Keratinocyte (primary cell): ENCODE measurements around the gene NUP155. TPM values are rescaled to one million over a fixed set of nuclear protein-coding genes. Genes with fewer than 3 reads are reported as not detected.

ENCODE experiments used
- DNase-seq: peaks from one replicate; pipeline ENCODE4 v3.0.0-alpha.2; 2011; ENCODE audit warnings: low read depth, missing footprints, low spot score
- FAIRE-seq: peaks from 2 replicates; lab custom pipeline; 2011; peaks lifted over from hg19 to GRCh38; lab: Jason Lieb, UNC
- H2AFZ ChIP-seq: 2 replicates; pipeline ENCODE4 v1.6.0; 2012; ENCODE audit warnings: low read length, control low read depth, inconsistent platforms; ENCODE audit not compliant: control insufficient read depth
- H3K27ac ChIP-seq: 2 replicates; pipeline ENCODE4 v1.5.1; 2011; ENCODE audit warnings: low read length; ENCODE audit not compliant: control insufficient read depth, insufficient read depth
- H3K27me3 ChIP-seq: 3 replicates; pipeline ENCODE4 v1.6.0; 2011; ENCODE audit warnings: low read length; ENCODE audit not compliant: control insufficient read depth, insufficient read depth; ENCODE audit errors: extremely low read depth
- H3K36me3 ChIP-seq, 2 experiments: 2 replicates in 1 of 2; 3 replicates in 1 of 2; pipeline ENCODE4 v1.5.1; 2011; ENCODE audit warnings: low read length in 2 of 2, mild to moderate bottlenecking in 1 of 2; ENCODE audit not compliant: control insufficient read depth in 2 of 2, insufficient read depth in 2 of 2; ENCODE audit errors: extremely low read depth in 1 of 2
- H3K4me1 ChIP-seq: 3 replicates; pipeline ENCODE4 v1.5.1; 2011; ENCODE audit warnings: low read length; ENCODE audit not compliant: control insufficient read depth, insufficient read depth; ENCODE audit errors: extremely low read depth
- H3K4me2 ChIP-seq: 3 replicates; pipeline ENCODE4 v1.6.0; 2011; ENCODE audit warnings: low read depth, low read length; ENCODE audit not compliant: control insufficient read depth, insufficient read depth; ENCODE audit errors: extremely low read depth
- H3K4me3 ChIP-seq, 3 experiments: fragments of 200-600 bp in 1 of 3; sonication (generic) in 1 of 3; 2 replicates in 2 of 3; 3 replicates in 1 of 3; pipeline ENCODE4 v1.5.1; 2011 to 2016; ENCODE audit warnings: low read length in 3 of 3, mild to moderate bottlenecking in 3 of 3, control low read depth in 2 of 3, inconsistent platforms in 1 of 3, low read depth in 1 of 3, mixed read lengths in 1 of 3, mixed run types in 1 of 3, moderate library complexity in 1 of 3; ENCODE audit not compliant: control insufficient read depth in 2 of 3, insufficient read depth in 2 of 3; ENCODE audit errors: extremely low read depth in 1 of 3
- H3K79me2 ChIP-seq: 2 replicates; pipeline ENCODE4 v1.6.0; 2012; ENCODE audit warnings: low read length; ENCODE audit not compliant: control insufficient read depth, insufficient read depth
- H3K9ac ChIP-seq: 3 replicates; pipeline ENCODE4 v1.6.0; 2011; ENCODE audit warnings: low read length; ENCODE audit not compliant: control insufficient read depth, insufficient read depth; ENCODE audit errors: extremely low read depth
- H3K9me1 ChIP-seq: 3 replicates; pipeline ENCODE4 v1.6.0; 2011; ENCODE audit warnings: low read length; ENCODE audit not compliant: control insufficient read depth, insufficient read depth; ENCODE audit errors: extremely low read depth
- H3K9me3 ChIP-seq: 2 replicates; pipeline ENCODE4 v1.5.1; 2012; ENCODE audit warnings: low read depth, low read length; ENCODE audit not compliant: control insufficient read depth
- H4K20me1 ChIP-seq: 3 replicates; pipeline ENCODE4 v1.6.0; 2011; ENCODE audit warnings: low read length; ENCODE audit not compliant: control insufficient read depth, insufficient read depth; ENCODE audit errors: extremely low read depth
- EZH2 ChIP-seq: IDR thresholded peaks from one replicate; pipeline ENCODE4 v1.6.1; 2012; ENCODE audit warnings: inconsistent platforms, mild to moderate bottlenecking, low read length, moderate library complexity
- dilution Hi-C: fragments of 300-500 bp; cut with MboI; formaldehyde crosslinking; loops from one replicate; pipeline ENCODE4 v1.7.0; 2020; ENCODE audit warnings: low sequenced_read_pairs; ENCODE audit not compliant: extremely low pct_ligation_motif_present
- polyA plus RNA-seq, 5 experiments: library from polyadenylated mRNA; depleted of rRNA in 3 of 5; stranded (reverse) in 3 of 5; stranded (forward) in 1 of 5; unstranded in 1 of 5; fragments of >200 nt; gene quantifications; 1 replicate in 1 of 5; 2 replicates in 3 of 5; 3 replicates in 1 of 5; pipeline versions ENCODE4 v1.2.1 to v1.2.3, GENCODE V29; 2011 to 2012; ENCODE audit warnings: missing spikeins in 2 of 5, low read depth in 1 of 5, low replicate concordance in 1 of 5
- TF ChIP-seq, protein P1 (sequence below), 3 experiments: IDR thresholded peaks in 1 of 3; conservative IDR thresholded peaks in 1 of 3; optimal IDR thresholded peaks in 1 of 3; 2 replicates in 2 of 3; 3 replicates in 1 of 3; pipeline versions ENCODE3 to v1.5.1; 2011; ENCODE audit warnings: low read length in 3 of 3, mild to moderate bottlenecking in 3 of 3, moderate library complexity in 2 of 3, control low read depth in 1 of 3, inconsistent platforms in 1 of 3; ENCODE audit not compliant: insufficient read depth in 2 of 3; ENCODE audit errors: extremely low read depth in 1 of 3

NUP155 gene
- polyA plus RNA-seq, 1 donor (not counting 4 experiments of a cell fraction or from before 2014, with no cell fraction given): 20.5 TPM

GRCh38 chr5:37412515-37412914, 41.6 kb upstream of the NUP155 start:
- dilution Hi-C loops: no loop called here
- H3K36me3 ChIP-seq: peaks cover 0 to 1% of the 10 kb centered on the region in 2 experiments
- no peak overlapping the region for H3K27ac ChIP-seq
- no peak overlapping the region for H3K4me3 ChIP-seq
- no peak for DNase-seq
- no peak overlapping the region for H2AFZ ChIP-seq
- no peak for TF ChIP-seq EZH2
- TF ChIP-seq, protein P1, sequence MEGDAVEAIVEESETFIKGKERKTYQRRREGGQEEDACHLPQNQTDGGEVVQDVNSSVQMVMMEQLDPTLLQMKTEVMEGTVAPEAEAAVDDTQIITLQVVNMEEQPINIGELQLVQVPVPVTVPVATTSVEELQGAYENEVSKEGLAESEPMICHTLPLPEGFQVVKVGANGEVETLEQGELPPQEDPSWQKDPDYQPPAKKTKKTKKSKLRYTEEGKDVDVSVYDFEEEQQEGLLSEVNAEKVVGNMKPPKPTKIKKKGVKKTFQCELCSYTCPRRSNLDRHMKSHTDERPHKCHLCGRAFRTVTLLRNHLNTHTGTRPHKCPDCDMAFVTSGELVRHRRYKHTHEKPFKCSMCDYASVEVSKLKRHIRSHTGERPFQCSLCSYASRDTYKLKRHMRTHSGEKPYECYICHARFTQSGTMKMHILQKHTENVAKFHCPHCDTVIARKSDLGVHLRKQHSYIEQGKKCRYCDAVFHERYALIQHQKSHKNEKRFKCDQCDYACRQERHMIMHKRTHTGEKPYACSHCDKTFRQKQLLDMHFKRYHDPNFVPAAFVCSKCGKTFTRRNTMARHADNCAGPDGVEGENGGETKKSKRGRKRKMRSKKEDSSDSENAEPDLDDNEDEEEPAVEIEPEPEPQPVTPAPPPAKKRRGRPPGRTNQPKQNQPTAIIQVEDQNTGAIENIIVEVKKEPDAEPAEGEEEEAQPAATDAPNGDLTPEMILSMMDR (optimal IDR thresholded peaks at IDR 0.05 in 1 of 3, IDR thresholded peaks at IDR 0.05 in 1 of 3, conservative IDR thresholded peaks at IDR 0.05 in 1 of 3; ENCODE audit: extremely low read depth in 1 of 3, insufficient read depth in 2 of 3, low read length in 3 of 3): no peak
- H3K79me2 ChIP-seq: no peaks in the 10 kb centered on the region
- no peak for FAIRE-seq
- no peak overlapping the region for H3K4me2 ChIP-seq
- peaks cover 2% of the 10 kb centered on the region for H4K20me1 ChIP-seq
- H3K9me1 ChIP-seq: no peaks in the 10 kb centered on the region
- no peak overlapping the region for H3K9ac ChIP-seq
- no peaks in the 10 kb centered on the region for H3K4me1 ChIP-seq
- H3K27me3 ChIP-seq: no peaks in the 10 kb centered on the region
- no peaks in the 10 kb centered on the region for H3K9me3 ChIP-seq

- H3K27me3 ChIP-seq: no peaks in the 10 kb centered on the region
- no peaks in the 10 kb centered on the region for H3K4me1 ChIP-seq
- H3K36me3 ChIP-seq: peaks cover 0 to 7% of the 10 kb centered on the region in 2 experiments
- no peaks in the 10 kb centered on the region for H3K79me2 ChIP-seq
- dilution Hi-C loops: no loop called here
- TF ChIP-seq, protein P1 (optimal IDR thresholded peaks at IDR 0.05 in 1 of 3, IDR thresholded peaks at IDR 0.05 in 1 of 3, conservative IDR thresholded peaks at IDR 0.05 in 1 of 3; ENCODE audit: extremely low read depth in 1 of 3, insufficient read depth in 2 of 3, low read length in 3 of 3): no peak
- no peak overlapping the region for H3K4me2 ChIP-seq
- H3K9me3 ChIP-seq: no peaks in the 10 kb centered on the region
- H4K20me1 ChIP-seq: no peaks in the 10 kb centered on the region
- no peak for FAIRE-seq
- no peak overlapping the region for H3K27ac ChIP-seq
- DNase-seq: no peak
- no peaks in the 10 kb centered on the region for H3K9me1 ChIP-seq
- H3K9ac ChIP-seq: no peak overlapping the region
- no peak overlapping the region for H3K4me3 ChIP-seq
- no peak overlapping the region for H2AFZ ChIP-seq
These were observed 29.6 kb upstream of the NUP155 start for GRCh38 chr5:37400501-37400900.
